Suprapubic skin (tissue), 4 donors: ENCODE data around the gene LDLRAD4.

ENCODE experiments used
- CTCF ChIP-seq, 2 donors: fragments of 200-600 bp in 1 of 2; fragments of 450-650 bp in 1 of 2; sonication (generic) in 1 of 2; IDR thresholded peaks; one replicate each; pipeline ENCODE4 v1.5.1; 2016 to 2019; ENCODE audit warnings: antibody characterized with exemption in 2 of 2, mild to moderate bottlenecking in 1 of 2, moderate library complexity in 1 of 2
- EP300 ChIP-seq: sonication (generic); formaldehyde crosslinking; IDR thresholded peaks from one replicate; pipeline ENCODE4 v1.6.1; 2017; ENCODE audit warnings: antibody characterized with exemption
- POLR2A ChIP-seq, 2 donors: fragments of 450-650 bp; IDR thresholded peaks; one replicate each; pipeline ENCODE4 v1.6.1; 2017; ENCODE audit warnings: antibody characterized with exemption in 2 of 2, mild to moderate bottlenecking in 2 of 2, moderate library complexity in 2 of 2
- POLR2AphosphoS5 ChIP-seq, 3 donors: sonication (generic); formaldehyde crosslinking; IDR thresholded peaks; one replicate each; pipeline ENCODE4 v1.6.1; 2017; ENCODE audit warnings: antibody characterized with exemption in 3 of 3

DNA sequence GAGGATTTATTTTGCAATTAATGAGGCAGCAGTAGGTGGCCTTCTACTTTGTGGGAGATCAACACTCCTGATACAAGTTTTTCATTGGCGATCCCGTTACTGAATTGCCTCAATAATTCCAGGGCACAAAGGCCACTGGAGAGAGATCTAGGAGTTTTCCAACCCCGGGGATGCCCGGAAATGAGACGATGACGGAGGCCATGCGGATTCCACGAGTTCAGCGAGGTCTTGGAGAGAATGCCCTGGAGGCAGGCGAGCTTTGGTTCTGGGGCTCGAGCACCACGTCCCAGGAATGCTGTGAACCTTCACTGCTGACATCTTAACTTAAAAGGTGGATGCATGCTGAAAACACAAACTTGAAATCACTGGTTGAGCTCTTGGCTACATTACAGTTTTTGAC, 74.2 kb downstream of the LDLRAD4 start:
- no peak for TF ChIP-seq CTCF (IDR thresholded peaks at IDR 0.05)
- no peak for TF ChIP-seq POLR2AphosphoS5 (IDR thresholded peaks at IDR 0.05)
- no peak for TF ChIP-seq POLR2A (IDR thresholded peaks at IDR 0.05)
- no peak for TF ChIP-seq EP300
